Measurements from ENCODE around the gene CHKA.

The CHKA gene

GRCh38 chr11:68125164-68125563 is 4.0 kb upstream of the CHKA start:
- no peak overlapping the region for H3K4me2 ChIP-seq
- peaks cover 0 to 7% (median 2%) of the 10 kb centered on the region in 11 experiments; a peak in 15 of 22 replicates for H4K20me1 ChIP-seq
- no peaks in the 10 kb centered on the region for H3K27me3 ChIP-seq
- no peak overlapping the region for H3K27ac ChIP-seq
- peaks cover 10 to 18% (median 16%) of the 10 kb centered on the region in 11 experiments; a peak in 21 of 22 replicates for H3K9me3 ChIP-seq (replicated peaks in 1 of 11)
- no peak for TF ChIP-seq Cebpa-rat (IDR thresholded peaks at IDR 0.05)
- H3K36me3 ChIP-seq, result no peaks in the 10 kb centered on the region
- no peak overlapping the region for H3K4me3 ChIP-seq
- H3K4me1 ChIP-seq, result peaks cover 8 to 14% (median 11%) of the 10 kb centered on the region in 10 experiments
- H3K9ac ChIP-seq, result no peak overlapping the region

- Histone ChIP-seq H3K9me3 (replicated peaks in 1 of 11) (no peaks in the 10 kb centered on the region), H3K27me3 (no peaks in the 10 kb centered on the region), H3K9ac (no peak overlapping the region), H3K27ac (no peak overlapping the region), H4K20me1 (peaks cover 13 to 29% (median 20%) of the 10 kb centered on the region in 11 experiments; a peak in 20 of 22 replicates), H3K4me1 (peaks cover 28 to 35% (median 32%) of the 10 kb centered on the region in 10 experiments), H3K4me2 (no peak overlapping the region), H3K4me3 (no peak overlapping the region), H3K36me3 (peaks cover 0 to 4% (median 0%) of the 10 kb centered on the region in 11 experiments; a peak in 3 of 22 replicates)
- TF ChIP-seq Cebpa-rat (IDR thresholded peaks at IDR 0.05), result no peak
Measured at GRCh38 chr11:68122936-68123539, 1.9 kb upstream of the CHKA start.

- peaks cover 36 to 57% (median 46%) of the 10 kb centered on the region in 10 experiments for H3K4me1 ChIP-seq
- H3K4me3 ChIP-seq, result peak overlapping the region; percentile 75 to 86 (median 84)
- H3K4me2 ChIP-seq, result peak overlapping the region; percentile 89 to 98 (median 93)
- H3K9ac ChIP-seq, result peak overlapping the region; percentile 85 to 97 (median 91)
- no peaks in the 10 kb centered on the region for H3K9me3 ChIP-seq (replicated peaks in 1 of 11)
- H3K27me3 ChIP-seq, result no peaks in the 10 kb centered on the region
- TF ChIP-seq Cebpa-rat (IDR thresholded peaks at IDR 0.05), result no peak
- H4K20me1 ChIP-seq, result peaks cover 27 to 54% (median 45%) of the 10 kb centered on the region in 11 experiments; a peak in 20 of 22 replicates
- peak overlapping the region; percentile 84 to 99 (median 90) for H3K27ac ChIP-seq
- peaks cover 0 to 27% (median 17%) of the 10 kb centered on the region in 11 experiments; a peak in 13 of 22 replicates for H3K36me3 ChIP-seq
Measured at GRCh38 chr11:68120273-68121066, 718 bp downstream of the CHKA start.

GRCh38 chr11:68118706-68119448 is 2.3 kb downstream of the CHKA start:
- Histone ChIP-seq H3K36me3 (peaks cover 0 to 35% (median 22%) of the 10 kb centered on the region in 11 experiments; a peak in 14 of 22 replicates), H4K20me1 (peaks cover 35 to 70% (median 61%) of the 10 kb centered on the region in 11 experiments; a peak in 20 of 22 replicates), H3K4me1 (peaks cover 36 to 73% (median 50%) of the 10 kb centered on the region in 10 experiments), H3K4me3 (peak overlapping the region; percentile 75 to 86 (median 84)), H3K27ac (peak overlapping the region; percentile 0 to 96 (median 65); a peak in 19 of 22 replicates), H3K27me3 (no peaks in the 10 kb centered on the region), H3K9me3 (replicated peaks in 1 of 11) (no peaks in the 10 kb centered on the region), H3K4me2 (peak overlapping the region; percentile 86 to 98 (median 93)), H3K9ac (peak overlapping the region; percentile 48 to 97 (median 89); a peak in 21 of 22 replicates)
- no peak for TF ChIP-seq Cebpa-rat (IDR thresholded peaks at IDR 0.05)

- Histone ChIP-seq H3K4me3 (no peak overlapping the region), H3K4me1 (peaks cover 36 to 80% (median 50%) of the 10 kb centered on the region in 10 experiments), H3K27ac (peak overlapping the region in 3 of 11 experiments; percentile 0 to 69 (median 67); a peak in 5 of 22 replicates), H3K9me3 (replicated peaks in 1 of 11) (no peaks in the 10 kb centered on the region), H3K9ac (peak overlapping the region in 8 of 11 experiments; percentile 38 to 97 (median 86); a peak in 8 of 22 replicates), H3K27me3 (no peaks in the 10 kb centered on the region), H4K20me1 (peaks cover 39 to 79% (median 67%) of the 10 kb centered on the region in 11 experiments; a peak in 20 of 22 replicates), H3K36me3 (peaks cover 0 to 44% (median 25%) of the 10 kb centered on the region in 11 experiments; a peak in 15 of 22 replicates), H3K4me2 (peak overlapping the region; percentile 86 to 98 (median 93))
- TF ChIP-seq Cebpa-rat (IDR thresholded peaks at IDR 0.05), result no peak
Measured at GRCh38 chr11:68117853-68118470, 3.2 kb downstream of the CHKA start.

GRCh38 chr11:68116974-68117373 is 4.2 kb downstream of the CHKA start:
- Histone ChIP-seq H3K27me3 (no peaks in the 10 kb centered on the region), H3K36me3 (peaks cover 0 to 48% (median 31%) of the 10 kb centered on the region in 11 experiments; a peak in 16 of 22 replicates), H3K9ac (peak overlapping the region in 2 of 11 experiments; percentile 3 to 46; a peak in 1 of 22 replicates), H4K20me1 (peaks cover 39 to 89% (median 68%) of the 10 kb centered on the region in 11 experiments; a peak in 20 of 22 replicates), H3K9me3 (replicated peaks in 1 of 11) (no peaks in the 10 kb centered on the region), H3K27ac (no peak overlapping the region), H3K4me1 (peaks cover 31 to 74% (median 44%) of the 10 kb centered on the region in 10 experiments), H3K4me3 (no peak overlapping the region), H3K4me2 (peak overlapping the region in 4 of 11 experiments; percentile 86 to 95 (median 92); a peak in 7 of 22 replicates)
- no peak for TF ChIP-seq Cebpa-rat (IDR thresholded peaks at IDR 0.05)

DNA sequence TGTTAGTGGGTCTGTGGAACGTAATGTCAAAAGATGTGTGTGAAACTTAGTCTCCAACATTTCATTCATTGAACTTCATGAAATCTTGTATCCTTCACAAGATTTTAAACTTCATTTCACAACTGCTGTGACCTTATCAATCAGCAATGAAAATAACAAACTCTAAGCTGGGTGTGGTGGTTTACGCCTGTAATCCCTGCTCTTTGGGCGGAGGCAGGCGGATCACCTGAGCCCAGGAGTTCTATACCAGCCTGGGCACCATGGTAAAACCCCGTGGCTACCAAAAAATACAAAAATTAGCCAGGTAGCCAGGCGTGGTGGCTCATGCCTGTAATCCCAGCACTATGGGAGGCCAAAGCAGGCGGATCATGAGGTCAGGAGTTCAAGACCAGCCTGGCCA is 5.1 kb downstream of the CHKA start:
- no peak for TF ChIP-seq Cebpa-rat (IDR thresholded peaks at IDR 0.05)
- H3K9me3 ChIP-seq (replicated peaks in 1 of 11), result no peaks in the 10 kb centered on the region
- H3K9ac ChIP-seq, result no peak overlapping the region
- peaks cover 39 to 97% (median 72%) of the 10 kb centered on the region in 11 experiments; a peak in 20 of 22 replicates for H4K20me1 ChIP-seq
- H3K36me3 ChIP-seq, result peaks cover 0 to 52% (median 32%) of the 10 kb centered on the region in 11 experiments; a peak in 16 of 22 replicates
- H3K27me3 ChIP-seq, result no peaks in the 10 kb centered on the region
- peak overlapping the region in 2 of 11 experiments; percentile 91 to 95; a peak in 4 of 22 replicates for H3K4me2 ChIP-seq
- H3K27ac ChIP-seq, result no peak overlapping the region
- peaks cover 26 to 71% (median 39%) of the 10 kb centered on the region in 10 experiments for H3K4me1 ChIP-seq
- no peak overlapping the region for H3K4me3 ChIP-seq

DNA sequence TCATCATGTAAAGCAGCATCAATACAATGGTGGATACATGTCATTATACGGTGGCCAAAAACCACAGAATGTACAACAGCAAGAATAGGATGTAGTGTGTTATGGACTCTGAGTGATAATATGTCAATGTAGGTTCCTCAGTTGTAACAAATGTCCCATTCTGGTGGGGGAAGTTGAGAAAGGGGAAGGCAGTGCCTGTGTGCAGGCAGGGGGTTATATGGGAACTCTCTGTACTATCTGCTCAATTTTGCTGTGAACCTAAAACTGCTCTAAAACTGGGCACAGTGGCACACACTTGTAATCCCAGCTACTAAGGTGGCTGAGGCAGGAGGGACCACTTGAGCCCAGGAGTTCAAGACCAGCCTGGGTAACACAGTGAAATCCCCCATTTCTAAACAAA is 5.9 kb downstream of the CHKA start:
- H4K20me1 ChIP-seq, result peaks cover 39 to 100% (median 73%) of the 10 kb centered on the region in 11 experiments; a peak in 20 of 22 replicates
- no peak for TF ChIP-seq Cebpa-rat (IDR thresholded peaks at IDR 0.05)
- no peak overlapping the region for H3K27ac ChIP-seq
- no peaks in the 10 kb centered on the region for H3K9me3 ChIP-seq (replicated peaks in 1 of 11)
- H3K27me3 ChIP-seq, result no peaks in the 10 kb centered on the region
- H3K9ac ChIP-seq, result 0 out of 22 replicates have a peak overlapping the region, but pooled peaks of 1 of the 11 experiments have one; percentile 25
- peaks cover 0 to 53% (median 32%) of the 10 kb centered on the region in 11 experiments; a peak in 16 of 22 replicates for H3K36me3 ChIP-seq
- peaks cover 26 to 78% (median 39%) of the 10 kb centered on the region in 10 experiments for H3K4me1 ChIP-seq
- H3K4me3 ChIP-seq, result no peak overlapping the region
- H3K4me2 ChIP-seq, result peak overlapping the region in 4 of 11 experiments; percentile 45 to 95 (median 70); a peak in 8 of 22 replicates

All from BLaER1 treated with 17β-estradiol and CSF1 and Interleukin-3, amounts not matched to agents 10 nM and 100 nM (cell line).